Right atrium auricular region (tissue), 2 donors: ENCODE data around the gene PROB1. TPM values are rescaled to one million over a fixed set of nuclear protein-coding genes. Genes with fewer than 3 reads are reported as not detected.

Source experiments
- DNase-seq: peaks from one replicate; pipeline ENCODE4 v3.0.0-alpha.2; 2019; ENCODE audit warnings: low spot score
- H3K27ac ChIP-seq, 2 donors: fragments of 200-600 bp; sonication (generic); 1 replicate in 1 of 2; 2 replicates in 1 of 2; pipeline ENCODE4 v1.5.1; 2016 to 2019
- H3K27me3 ChIP-seq, 2 donors: fragments of 200-600 bp; sonication (generic); one replicate each; pipeline versions ENCODE4 v1.5.1 to v1.6.0; 2017 to 2019
- H3K36me3 ChIP-seq: fragments of 200-600 bp; sonication (generic); one replicate; pipeline ENCODE4 v1.5.1; 2016
- H3K4me1 ChIP-seq, 2 donors: fragments of 200-600 bp; sonication (generic); one replicate each; pipeline versions ENCODE4 v1.5.1 to v1.6.0; 2017 to 2019
- H3K4me3 ChIP-seq, 2 donors: fragments of 200-600 bp; sonication (generic); 1 replicate in 1 of 2; 2 replicates in 1 of 2; pipeline ENCODE4 v1.5.1; 2017 to 2019; ENCODE audit warnings: mild to moderate bottlenecking in 1 of 2, moderate library complexity in 1 of 2
- H3K9me3 ChIP-seq, 2 donors: fragments of 200-600 bp; sonication (generic); one replicate each; pipeline ENCODE4 v1.5.1; 2019
- total RNA-seq, 2 donors: library from RNA; depleted of rRNA; stranded (reverse); fragments of >200 nt; gene quantifications; one replicate each; pipeline ENCODE4 v1.1.0, GENCODE V29; 2016
- TF ChIP-seq, protein P1 (sequence below), 2 donors: fragments of 200-600 bp; sonication (generic); IDR thresholded peaks; one replicate each; pipeline ENCODE4 v1.5.1; 2019; ENCODE audit warnings: antibody characterized with exemption in 2 of 2

PROB1 gene
- total RNA-seq, 2 donors from 2014 or later, result 15.8 to 28.6 TPM

DNA sequence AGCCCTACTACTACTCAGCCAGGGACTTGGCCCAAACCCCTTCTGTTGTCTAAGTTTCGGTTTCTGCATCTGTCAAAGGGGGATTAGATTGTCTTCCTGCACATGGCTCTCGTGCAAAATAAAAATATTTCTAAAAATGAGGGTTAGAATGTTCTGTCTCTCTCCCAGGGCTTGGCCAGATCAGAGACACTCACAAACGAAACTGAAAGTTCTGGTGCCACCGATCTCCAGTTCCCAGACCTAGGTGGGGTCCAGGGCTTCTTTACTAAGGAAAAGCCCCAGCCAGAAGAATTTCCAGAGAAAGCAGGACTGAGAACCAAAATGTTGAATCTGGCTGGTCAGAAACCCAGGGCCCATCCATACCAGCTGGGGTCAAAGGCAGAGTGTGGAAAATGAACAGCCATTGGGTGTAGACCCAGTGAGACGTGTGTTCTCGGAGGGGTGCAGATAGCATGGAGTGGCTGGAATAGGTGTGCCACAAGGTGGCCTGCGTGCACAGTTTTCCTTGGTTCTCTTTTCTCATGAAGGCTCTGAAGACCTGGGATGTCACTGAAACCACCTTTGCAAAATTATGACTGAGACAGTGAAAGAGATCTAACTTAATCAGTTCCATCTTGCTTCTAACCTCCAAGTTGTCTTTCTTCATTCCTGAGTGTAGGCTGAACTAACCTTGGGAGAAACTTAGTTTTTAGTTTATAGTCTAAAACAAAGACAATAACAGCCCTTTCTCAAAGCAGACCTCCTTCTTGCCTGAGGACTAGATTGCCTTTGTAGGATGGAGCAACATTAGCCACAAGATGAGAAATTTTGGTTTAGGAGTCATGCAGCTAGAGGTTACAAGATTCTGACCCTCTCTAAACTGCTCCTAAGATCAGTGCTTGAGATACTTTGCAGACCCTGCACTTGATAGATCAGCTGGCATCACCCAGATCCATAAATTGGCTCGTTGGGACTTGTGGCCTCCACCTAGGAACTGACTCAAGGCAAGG, 9.5 kb downstream of the PROB1 start:
- TF ChIP-seq, protein P1, sequence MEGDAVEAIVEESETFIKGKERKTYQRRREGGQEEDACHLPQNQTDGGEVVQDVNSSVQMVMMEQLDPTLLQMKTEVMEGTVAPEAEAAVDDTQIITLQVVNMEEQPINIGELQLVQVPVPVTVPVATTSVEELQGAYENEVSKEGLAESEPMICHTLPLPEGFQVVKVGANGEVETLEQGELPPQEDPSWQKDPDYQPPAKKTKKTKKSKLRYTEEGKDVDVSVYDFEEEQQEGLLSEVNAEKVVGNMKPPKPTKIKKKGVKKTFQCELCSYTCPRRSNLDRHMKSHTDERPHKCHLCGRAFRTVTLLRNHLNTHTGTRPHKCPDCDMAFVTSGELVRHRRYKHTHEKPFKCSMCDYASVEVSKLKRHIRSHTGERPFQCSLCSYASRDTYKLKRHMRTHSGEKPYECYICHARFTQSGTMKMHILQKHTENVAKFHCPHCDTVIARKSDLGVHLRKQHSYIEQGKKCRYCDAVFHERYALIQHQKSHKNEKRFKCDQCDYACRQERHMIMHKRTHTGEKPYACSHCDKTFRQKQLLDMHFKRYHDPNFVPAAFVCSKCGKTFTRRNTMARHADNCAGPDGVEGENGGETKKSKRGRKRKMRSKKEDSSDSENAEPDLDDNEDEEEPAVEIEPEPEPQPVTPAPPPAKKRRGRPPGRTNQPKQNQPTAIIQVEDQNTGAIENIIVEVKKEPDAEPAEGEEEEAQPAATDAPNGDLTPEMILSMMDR (IDR thresholded peaks at IDR 0.05), result peak in 1 of 2 donors; percentile 53
- H3K4me3 ChIP-seq, result peak overlapping the region in 1 of 2 donors; percentile 41
- H3K9me3 ChIP-seq, result no peaks in the 10 kb centered on the region
- no peak for DNase-seq
- no peaks in the 10 kb centered on the region for H3K27me3 ChIP-seq
- H3K27ac ChIP-seq, result peak overlapping the region; percentile 3 to 55
- peaks cover 0 to 41% of the 10 kb centered on the region in 2 donors for H3K4me1 ChIP-seq
- H3K36me3 ChIP-seq, result no peaks in the 10 kb centered on the region

DNA sequence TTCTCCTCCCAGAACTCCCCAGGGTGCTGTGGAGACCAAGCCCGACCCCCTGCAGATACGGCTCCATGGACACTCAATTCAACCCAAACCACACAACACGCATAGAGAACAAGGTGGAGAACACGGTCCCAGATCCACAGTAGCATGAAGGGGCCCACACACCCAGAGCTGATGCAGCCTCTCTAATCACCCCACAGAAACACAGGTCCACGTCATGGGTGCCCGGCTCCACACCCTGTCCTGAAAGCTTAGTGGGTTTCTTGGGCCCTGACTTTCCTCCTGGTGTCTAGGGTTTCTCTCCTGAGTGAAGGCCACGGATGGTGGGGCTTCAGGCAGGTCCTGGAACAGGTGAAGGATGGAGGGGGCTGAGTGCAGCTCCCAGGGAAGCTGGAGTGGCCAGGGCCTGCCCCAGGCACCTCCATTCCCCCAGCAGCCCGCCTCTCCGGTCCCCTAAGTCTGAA, 10.3 kb downstream of the PROB1 start:
- Histone ChIP-seq H3K9me3 (no peaks in the 10 kb centered on the region), H3K4me1 (peaks cover 0 to 34% of the 10 kb centered on the region in 2 donors), H3K36me3 (no peaks in the 10 kb centered on the region), H3K27me3 (no peaks in the 10 kb centered on the region), H3K4me3 (peak overlapping the region in 1 of 2 donors; percentile 41), H3K27ac (peak overlapping the region; percentile 3 to 55)
- DNase-seq, result no peak
- TF ChIP-seq, protein P1 (IDR thresholded peaks at IDR 0.05), result no peak

DNA sequence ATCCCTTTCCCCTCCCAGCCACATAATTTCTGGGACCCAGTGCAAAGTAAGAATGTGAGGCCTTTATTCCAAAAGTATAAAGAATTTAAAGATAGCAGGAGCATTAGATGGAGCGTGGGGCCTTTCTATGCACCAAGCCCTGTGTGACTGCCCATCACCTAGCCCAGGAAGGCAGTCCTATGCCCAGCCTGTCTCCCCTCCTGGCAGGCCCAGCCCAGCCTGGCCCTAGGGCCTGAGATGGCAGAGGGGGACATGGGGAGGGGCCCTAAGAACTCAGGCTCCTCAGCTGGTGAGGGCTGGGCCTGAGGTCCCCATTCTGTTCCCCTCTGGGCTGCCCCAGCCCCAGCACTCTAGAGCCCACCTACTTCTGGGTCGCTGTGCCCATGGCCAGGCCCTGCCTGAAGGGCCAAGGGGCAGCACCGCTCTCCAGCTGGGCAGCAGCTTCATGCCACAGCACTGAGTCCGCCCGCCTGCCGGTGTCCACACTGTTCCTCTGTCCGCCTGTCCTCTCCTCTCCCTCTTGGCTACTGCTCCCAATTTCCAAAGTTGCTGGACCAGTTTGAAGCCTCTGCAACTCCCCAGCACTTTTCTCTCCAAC, 10.8 kb downstream of the PROB1 start:
- Histone ChIP-seq H3K36me3 (no peaks in the 10 kb centered on the region), H3K27me3 (no peaks in the 10 kb centered on the region), H3K4me1 (peaks cover 0 to 29% of the 10 kb centered on the region in 2 donors), H3K9me3 (no peaks in the 10 kb centered on the region), H3K27ac (no peak overlapping the region), H3K4me3 (no peak overlapping the region)
- TF ChIP-seq, protein P1 (IDR thresholded peaks at IDR 0.05), result no peak
- no peak for DNase-seq

DNA sequence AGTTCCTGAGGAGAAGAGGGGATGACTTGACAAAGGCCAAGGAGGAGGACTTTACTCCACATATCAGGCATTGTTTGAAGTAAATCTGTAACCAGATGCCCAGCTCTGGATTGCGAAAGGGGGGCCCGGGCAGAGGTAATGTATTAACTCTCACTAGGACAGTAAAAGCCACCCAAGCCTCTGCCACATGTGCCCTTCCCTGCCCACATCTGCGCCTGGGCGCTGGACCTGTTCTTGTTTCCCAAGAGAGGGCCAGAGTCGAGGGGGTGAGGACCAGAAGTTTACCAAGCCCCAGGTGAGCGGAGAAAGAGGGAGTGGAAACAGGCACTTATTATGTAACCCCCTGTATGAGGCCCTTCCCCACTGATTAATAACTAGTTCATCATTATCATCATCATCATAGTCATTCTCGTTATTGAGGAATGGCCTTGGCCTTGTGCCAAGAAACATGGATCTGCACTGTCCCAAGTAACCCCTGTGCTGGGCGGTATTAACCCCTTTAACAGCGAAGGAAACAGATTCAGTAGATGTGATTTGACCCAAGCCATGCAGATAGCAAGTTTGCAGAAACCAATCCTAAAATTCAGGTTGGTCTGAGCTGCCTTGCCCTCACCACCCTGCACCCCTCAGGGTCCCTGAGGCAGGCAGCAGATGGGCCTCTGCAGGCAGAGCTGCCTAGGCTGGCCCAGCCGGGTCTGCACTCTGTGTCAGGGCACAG, 11.5 kb downstream of the PROB1 start, which contains the start of gene SLC23A1:
Gene SLC23A1 (minus strand): TSS at position 23 of the 718 bp plus-strand sequence. CDS start 44 bp downstream, outside the sequence.
- no peaks in the 10 kb centered on the region for H3K27me3 ChIP-seq
- TF ChIP-seq, protein P1 (IDR thresholded peaks at IDR 0.05), result no peak
- no peak within 1 kb of the TSS for H3K4me3 ChIP-seq
- H3K27ac ChIP-seq, result no peak within 1 kb of the TSS
- H3K9me3 ChIP-seq, result no peaks in the 10 kb centered on the region
- no peaks in the 10 kb centered on the region for H3K36me3 ChIP-seq
- H3K4me1 ChIP-seq, result peaks cover 0 to 25% of the 10 kb centered on the region in 2 donors
- DNase-seq, result no peak

DNA sequence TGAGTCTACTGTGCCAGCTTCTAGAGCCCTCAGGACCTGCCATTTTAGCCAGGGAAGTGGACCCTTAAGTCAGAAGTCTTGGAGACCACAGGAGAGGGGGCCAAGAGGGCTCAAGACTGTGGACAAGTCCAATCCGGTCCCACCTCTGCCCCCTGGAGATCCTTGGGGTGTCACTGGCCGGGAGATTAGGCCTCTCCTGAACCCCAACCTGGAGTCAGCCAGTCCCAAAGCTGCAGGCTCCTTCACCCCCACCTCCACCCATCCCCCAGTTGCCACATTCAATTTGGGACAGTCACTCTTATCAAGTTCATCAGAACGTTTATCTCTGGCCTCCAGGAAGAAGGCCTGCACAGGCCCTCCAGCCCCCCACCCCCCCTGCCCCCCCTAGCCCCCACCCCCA, 12.1 kb downstream of the PROB1 start:
- Histone ChIP-seq H3K4me3 (no peak overlapping the region), H3K36me3 (no peaks in the 10 kb centered on the region), H3K27me3 (no peaks in the 10 kb centered on the region), H3K4me1 (peaks cover 0 to 18% of the 10 kb centered on the region in 2 donors), H3K27ac (no peak overlapping the region), H3K9me3 (no peaks in the 10 kb centered on the region)
- DNase-seq, result no peak
- TF ChIP-seq, protein P1 (IDR thresholded peaks at IDR 0.05), result no peak
